GM19467 (cell line): ENCODE data around the gene CDKAL1.
"Not testable (repeated sequence)": the region's sequence is repeated elsewhere in the genome, so short reads cannot be mapped to it uniquely, and the experiment has no call there.

Experiments used
- ATAC-seq: cut with Tn5 transposase; IDR thresholded peaks from one replicate; pipeline ENCODE4 v1.9.1; 2021; ENCODE audit warnings: mild to moderate bottlenecking, moderate library complexity; ENCODE audit not compliant: unreplicated experiment

CDKAL1 gene

GRCh38 chr6:20827798-20828197, 293.5 kb downstream of the CDKAL1 start:
- ATAC-seq = no peak

GRCh38 chr6:20830576-20830975, 296.3 kb downstream of the CDKAL1 start:
- ATAC-seq = no peak

GRCh38 chr6:20831251-20831650, 297.0 kb downstream of the CDKAL1 start:
- ATAC-seq = not testable (repeated sequence)

- ATAC-seq = no peak
These were observed 299.7 kb downstream of the CDKAL1 start for GRCh38 chr6:20833881-20834515.

- ATAC-seq = no peak
These were observed 301.2 kb downstream of the CDKAL1 start for GRCh38 chr6:20835315-20836010.

GRCh38 chr6:20837189-20837588, 302.9 kb downstream of the CDKAL1 start:
- no peak for ATAC-seq

GRCh38 chr6:20838113-20838512, 303.9 kb downstream of the CDKAL1 start:
- ATAC-seq = no peak

- no peak for ATAC-seq
These were observed 305.4 kb downstream of the CDKAL1 start for GRCh38 chr6:20839630-20840029.

- ATAC-seq = no peak
These were observed 306.4 kb downstream of the CDKAL1 start for GRCh38 chr6:20840675-20841074.

- ATAC-seq = no peak
These were observed 307.5 kb downstream of the CDKAL1 start for GRCh38 chr6:20841806-20842205.

GRCh38 chr6:20845592-20845991, 311.3 kb downstream of the CDKAL1 start:
- ATAC-seq = no peak

- ATAC-seq = no peak
These were observed 312.4 kb downstream of the CDKAL1 start for GRCh38 chr6:20846602-20847028.

GRCh38 chr6:20847904-20848303, 313.6 kb downstream of the CDKAL1 start:
- ATAC-seq = no peak

- ATAC-seq = no peak
These were observed 316.6 kb downstream of the CDKAL1 start for GRCh38 chr6:20850686-20851416.

- no peak for ATAC-seq
These were observed 317.5 kb downstream of the CDKAL1 start for GRCh38 chr6:20851795-20852194.

GRCh38 chr6:20853828-20854227, 319.6 kb downstream of the CDKAL1 start:
- no peak for ATAC-seq

- ATAC-seq = no peak
These were observed 322.5 kb downstream of the CDKAL1 start for GRCh38 chr6:20856681-20857288.

- no peak for ATAC-seq
These were observed 327.2 kb downstream of the CDKAL1 start for GRCh38 chr6:20861481-20861880.

GRCh38 chr6:20866036-20866435, 331.8 kb downstream of the CDKAL1 start:
- ATAC-seq = no peak

GRCh38 chr6:20866935-20867703, 332.9 kb downstream of the CDKAL1 start:
- ATAC-seq = no peak
